ENCODE measurements around the gene AHI1. TPM values are rescaled to one million over a fixed set of nuclear protein-coding genes. Genes with fewer than 3 reads are reported as not detected.

The AHI1 gene
- total and polyA plus RNA-seq, 11 donors: 5.7 to 17.1 (median 10.3) TPM

- H3K27ac ChIP-seq: no peak overlapping the region
- H3K4me1 ChIP-seq: peaks cover 0 to 25% (median 0%) of the 10 kb centered on the region in 12 donors
- no peaks in the 10 kb centered on the region for H3K9me3 ChIP-seq
- intact Hi-C loops (cut with DNase I): no loop called here
- ATAC-seq: no peak
- TF ChIP-seq POLR2A (IDR thresholded peaks at IDR 0.05) (no peak), CTCF (IDR thresholded peaks at IDR 0.05) (no peak)
- 90 to 94% (median 93%) methylated on average over 4 of the region's 4 CpGs for WGBS, 4 donors
- DNase-seq: no peak
- H3K36me3 ChIP-seq: peaks cover 0 to 13% (median 0%) of the 10 kb centered on the region in 9 donors
- no peaks in the 10 kb centered on the region for H3K27me3 ChIP-seq
- no peak overlapping the region for H3K4me3 ChIP-seq
These were observed 192.7 kb downstream of the AHI1 start for GRCh38 chr6:135304883-135305282.

- Histone ChIP-seq H3K4me3 (no peak overlapping the region), H3K27me3 (no peaks in the 10 kb centered on the region), H3K27ac (no peak overlapping the region), H3K36me3 (peaks cover 0 to 26% (median 0%) of the 10 kb centered on the region in 9 donors), H3K4me1 (peaks cover 0 to 11% (median 0%) of the 10 kb centered on the region in 12 donors), H3K9me3 (peaks cover 0 to under 1% (median 0%) of the 10 kb centered on the region in 12 donors)
- DNase-seq: no peak
- intact Hi-C loops (cut with DNase I): no loop called here
- no peak for TF ChIP-seq CTCF (IDR thresholded peaks at IDR 0.05)
- TF ChIP-seq POLR2A (IDR thresholded peaks at IDR 0.05): no peak
- ATAC-seq: no peak
These were observed 196.2 kb downstream of the AHI1 start for GRCh38 chr6:135301304-135301703.

GRCh38 chr6:135300576-135300975 lies 197.0 kb downstream of the AHI1 start:
- no peak overlapping the region for H3K4me3 ChIP-seq
- peaks cover 0 to 4% (median 0%) of the 10 kb centered on the region in 12 donors for H3K4me1 ChIP-seq
- DNase-seq: no peak
- intact Hi-C loops (cut with DNase I): no loop called here
- no peak for ATAC-seq
- no peaks in the 10 kb centered on the region for H3K27me3 ChIP-seq
- H3K9me3 ChIP-seq: peaks cover 0 to 8% (median 0%) of the 10 kb centered on the region in 12 donors
- TF ChIP-seq POLR2A (IDR thresholded peaks at IDR 0.05) (no peak), CTCF (IDR thresholded peaks at IDR 0.05) (no peak)
- H3K36me3 ChIP-seq: peaks cover 0 to 34% (median 3%) of the 10 kb centered on the region in 9 donors
- no peak overlapping the region for H3K27ac ChIP-seq

GRCh38 chr6:135299256-135299655 lies 198.3 kb downstream of the AHI1 start:
- Histone ChIP-seq H3K27ac (no peak overlapping the region), H3K4me3 (no peak overlapping the region), H3K4me1 (no peaks in the 10 kb centered on the region), H3K27me3 (no peaks in the 10 kb centered on the region), H3K36me3 (peaks cover 0 to 33% (median 3%) of the 10 kb centered on the region in 9 donors), H3K9me3 (peaks cover 0 to 17% (median 0%) of the 10 kb centered on the region in 12 donors)
- no peak for ATAC-seq
- 75 to 79% (median 77%) methylated on average over 2 of the region's 2 CpGs for WGBS, 4 donors
- DNase-seq: no peak
- TF ChIP-seq POLR2A (IDR thresholded peaks at IDR 0.05): no peak
- TF ChIP-seq CTCF (IDR thresholded peaks at IDR 0.05): no peak
- intact Hi-C loops (cut with DNase I): no loop called here

All from heart left ventricle (tissue), 16 donors.